Heart left ventricle (tissue), 16 donors: Measurements from ENCODE around the gene ADPRS. TPM values are rescaled to one million over a fixed set of nuclear protein-coding genes. Genes with fewer than 3 reads are reported as not detected.

Experiments used
- ATAC-seq, 4 donors: fragments of 200-7000 bp; cut with Tn5 transposase; one replicate each; pipeline ENCODE4 v1.9.1; 2020 to 2022; ENCODE audit warnings: moderate library complexity in 4 of 4, mild to moderate bottlenecking in 3 of 4, moderate number of reproducible peaks in 1 of 4
- DNase-seq, 5 donors: peaks; one replicate each; pipeline ENCODE4 v3.0.0-alpha.2; 2020
- H3K27ac ChIP-seq, 12 donors: fragments of 200-600 bp; sonication (generic) in 4 of 12; one replicate each; pipeline versions ENCODE4 v1.5.0 to v1.8.0; 2016 to 2022; ENCODE audit warnings: mild to moderate bottlenecking in 2 of 12
- H3K27me3 ChIP-seq, 9 donors: fragments of 200-600 bp; sonication (generic) in 2 of 9; one replicate each; pipeline versions ENCODE4 v1.5.1 to v1.8.0; 2016 to 2022; ENCODE audit warnings: mild to moderate bottlenecking in 3 of 9
- H3K36me3 ChIP-seq, 9 donors: fragments of 200-600 bp; sonication (generic) in 2 of 9; one replicate each; pipeline versions ENCODE4 v1.5.0 to v1.8.0; 2018 to 2022; ENCODE audit warnings: mild to moderate bottlenecking in 2 of 9
- H3K4me1 ChIP-seq, 12 donors: fragments of 200-600 bp; sonication (generic) in 4 of 12; one replicate each; pipeline versions ENCODE4 v1.5.0 to v1.8.0; 2016 to 2022; ENCODE audit warnings: mild to moderate bottlenecking in 3 of 12
- H3K4me3 ChIP-seq, 12 donors: fragments of 200-600 bp; sonication (generic) in 4 of 12; one replicate each; pipeline versions ENCODE4 v1.5.0 to v1.8.0; 2017 to 2022; ENCODE audit warnings: mild to moderate bottlenecking in 9 of 12, moderate library complexity in 4 of 12
- H3K9me3 ChIP-seq, 12 donors: fragments of 200-600 bp; sonication (generic) in 4 of 12; one replicate each; pipeline versions ENCODE4 v1.5.0 to v1.8.0; 2016 to 2022; ENCODE audit warnings: mild to moderate bottlenecking in 1 of 12
- POLR2A ChIP-seq, 2 donors: fragments of 450-650 bp; IDR thresholded peaks; one replicate each; pipeline ENCODE4 v1.6.1; 2017; ENCODE audit warnings: antibody characterized with exemption in 2 of 2, mild to moderate bottlenecking in 2 of 2, moderate library complexity in 2 of 2
- WGBS, 4 donors: extraction: QIAGEN DNeasy Blood & Tissue Kit in 2 of 4; methylation state at CpG; one replicate each; pipeline versions ENCODE4 v1.1.5 to v1.1.7; 2013 to 2018; 5-methylcytosine and 5-hydroxymethylcytosine counted together
- intact Hi-C, 10 donors: fragments of 100-400 bp; cut with DNase I; formaldehyde crosslinking; loops; one replicate each; pipeline versions ENCODE4 v1.11.1 to v1.14.2; 2022
- polyA plus RNA-seq, 2 donors: library from polyadenylated mRNA; stranded (reverse); fragments of 200-250 nt; gene quantifications; one replicate each; pipeline ENCODE4 v1.2.3, GENCODE V29; 2013
- total RNA-seq, 9 donors: library from RNA; depleted of rRNA in 2 of 9; stranded (reverse); fragments of >200 nt in 2 of 9; fragmentation: NEBNext Ultra II Directional in 3 of 9; extraction: Animal tissue kit (Norgen Biotek cat#: 25700) in 3 of 9; gene quantifications; one replicate each; pipeline versions ENCODE4 v1.1.0 to v1.2.4, GENCODE V29; 2016 to 2023
- TF ChIP-seq, protein P1 (sequence below), 12 donors: fragments of 200-600 bp; sonication (generic) in 4 of 12; IDR thresholded peaks; one replicate each; pipeline versions ENCODE4 v1.5.0 to v1.8.0; 2018 to 2022; ENCODE audit warnings: antibody characterized with exemption in 12 of 12, mild to moderate bottlenecking in 5 of 12
- donor health status: ischemic (EF 13 %, LVEDD 7.1; RV severe dilation, severe dysfunction).
- donor health status: healthy with polysubstance abuse.
- donor health status: DM: no; HTN: yes; CAD: no.
- donor health status: DM: no; HTN: no; CAD: no.
- donor health status: ischemic (EF 25% LVEDD 6.9; RV normal size, moderate dysfunction).
- donor health status: ischemic (EF 25% LVEDD 5.7; RV mildly dilated, moderate dysfunction).
- donor health status: healthy.
- donor health status: DM: yes; HTN: yes; CAD: no.
- donor health status: ischemic (EF 35%, LVEDD 5.7; RV mildly dilated, moderate dysfunction).
- donor health status: nonischemic (EF 11% LVEDD 7.7; RV severe dilation, severe dysfunction).
- donor health status: DM: yes; HTN: yes; CAD: no.
- donor health status: PGD.
- donor health status: ischemic (EF 29% LVEDD 5.4; RV normal size, mild dysfunction).
- donor health status: nonischemic (EF 23%, LVEDD 6.1; RV moderate dilation, normal function).

The ADPRS gene
- total and polyA plus RNA-seq, 11 donors, result 11.3 to 49.0 (median 18.2) TPM

DNA sequence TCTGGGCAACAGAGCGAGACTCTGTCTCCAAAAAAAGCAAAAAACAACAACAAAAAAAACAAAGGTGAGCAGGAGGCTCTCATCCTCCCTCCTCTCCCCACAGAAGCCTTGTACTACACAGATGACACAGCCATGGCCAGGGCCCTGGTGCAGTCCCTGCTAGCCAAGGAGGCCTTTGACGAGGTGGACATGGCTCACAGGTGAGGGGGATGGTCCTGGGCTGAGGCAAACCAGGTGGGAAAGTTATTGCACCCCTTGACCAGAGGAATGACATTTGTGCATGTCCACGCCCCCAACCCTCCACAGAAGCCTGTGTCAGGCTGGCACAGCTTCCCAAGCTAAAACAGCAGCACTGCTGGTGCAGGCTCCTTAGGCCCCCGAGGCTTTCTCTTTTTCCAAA is 2.4 kb downstream of the ADPRS start:
- WGBS, 4 donors, result 87 to 94% (median 92%) methylated on average over 4 of the region's 4 CpGs
- Histone ChIP-seq H3K4me3 (no peak overlapping the region), H3K27ac (no peak overlapping the region), H3K27me3 (peaks cover 0 to under 1% (median 0%) of the 10 kb centered on the region in 9 donors), H3K36me3 (peaks cover 4 to 55% (median 48%) of the 10 kb centered on the region in 9 donors), H3K9me3 (no peaks in the 10 kb centered on the region), H3K4me1 (peaks cover 0 to 59% (median 31%) of the 10 kb centered on the region in 12 donors)
- ATAC-seq (no peak), DNase-seq (no peak)
- TF ChIP-seq, protein P1, sequence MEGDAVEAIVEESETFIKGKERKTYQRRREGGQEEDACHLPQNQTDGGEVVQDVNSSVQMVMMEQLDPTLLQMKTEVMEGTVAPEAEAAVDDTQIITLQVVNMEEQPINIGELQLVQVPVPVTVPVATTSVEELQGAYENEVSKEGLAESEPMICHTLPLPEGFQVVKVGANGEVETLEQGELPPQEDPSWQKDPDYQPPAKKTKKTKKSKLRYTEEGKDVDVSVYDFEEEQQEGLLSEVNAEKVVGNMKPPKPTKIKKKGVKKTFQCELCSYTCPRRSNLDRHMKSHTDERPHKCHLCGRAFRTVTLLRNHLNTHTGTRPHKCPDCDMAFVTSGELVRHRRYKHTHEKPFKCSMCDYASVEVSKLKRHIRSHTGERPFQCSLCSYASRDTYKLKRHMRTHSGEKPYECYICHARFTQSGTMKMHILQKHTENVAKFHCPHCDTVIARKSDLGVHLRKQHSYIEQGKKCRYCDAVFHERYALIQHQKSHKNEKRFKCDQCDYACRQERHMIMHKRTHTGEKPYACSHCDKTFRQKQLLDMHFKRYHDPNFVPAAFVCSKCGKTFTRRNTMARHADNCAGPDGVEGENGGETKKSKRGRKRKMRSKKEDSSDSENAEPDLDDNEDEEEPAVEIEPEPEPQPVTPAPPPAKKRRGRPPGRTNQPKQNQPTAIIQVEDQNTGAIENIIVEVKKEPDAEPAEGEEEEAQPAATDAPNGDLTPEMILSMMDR (IDR thresholded peaks at IDR 0.05), result no peak
- TF ChIP-seq POLR2A (IDR thresholded peaks at IDR 0.05), result no peak
- intact Hi-C loops, result no loop called here

DNA sequence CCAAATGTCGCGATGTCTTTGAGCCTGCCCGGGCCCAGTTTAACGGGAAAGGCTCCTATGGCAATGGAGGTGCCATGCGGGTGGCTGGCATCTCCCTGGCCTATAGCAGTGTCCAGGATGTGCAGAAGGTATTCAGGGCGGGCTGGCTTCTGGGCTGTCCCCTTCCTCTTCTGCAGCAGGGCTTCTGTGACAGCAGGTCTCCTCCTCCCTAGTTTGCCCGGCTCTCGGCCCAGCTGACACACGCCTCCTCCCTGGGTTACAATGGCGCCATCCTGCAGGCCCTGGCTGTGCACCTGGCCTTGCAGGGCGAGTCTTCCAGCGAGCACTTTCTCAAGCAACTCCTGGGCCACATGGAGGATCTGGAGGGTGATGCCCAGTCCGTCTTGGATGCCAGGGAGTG is 3.0 kb downstream of the ADPRS start:
- intact Hi-C loops, result no loop called here
- no peaks in the 10 kb centered on the region for H3K9me3 ChIP-seq
- H3K36me3 ChIP-seq, result peaks cover 4 to 57% (median 48%) of the 10 kb centered on the region in 9 donors
- WGBS, 4 donors, result 86 to 95% (median 92%) methylated on average over 5 to 13 of the region's 13 CpGs
- no peak overlapping the region for H3K27ac ChIP-seq
- DNase-seq (no peak), ATAC-seq (no peak)
- peaks cover 0 to 61% (median 31%) of the 10 kb centered on the region in 12 donors for H3K4me1 ChIP-seq
- H3K4me3 ChIP-seq, result no peak overlapping the region
- H3K27me3 ChIP-seq, result no peaks in the 10 kb centered on the region
- TF ChIP-seq POLR2A (IDR thresholded peaks at IDR 0.05), result no peak
- TF ChIP-seq, protein P1 (IDR thresholded peaks at IDR 0.05), result no peak

DNA sequence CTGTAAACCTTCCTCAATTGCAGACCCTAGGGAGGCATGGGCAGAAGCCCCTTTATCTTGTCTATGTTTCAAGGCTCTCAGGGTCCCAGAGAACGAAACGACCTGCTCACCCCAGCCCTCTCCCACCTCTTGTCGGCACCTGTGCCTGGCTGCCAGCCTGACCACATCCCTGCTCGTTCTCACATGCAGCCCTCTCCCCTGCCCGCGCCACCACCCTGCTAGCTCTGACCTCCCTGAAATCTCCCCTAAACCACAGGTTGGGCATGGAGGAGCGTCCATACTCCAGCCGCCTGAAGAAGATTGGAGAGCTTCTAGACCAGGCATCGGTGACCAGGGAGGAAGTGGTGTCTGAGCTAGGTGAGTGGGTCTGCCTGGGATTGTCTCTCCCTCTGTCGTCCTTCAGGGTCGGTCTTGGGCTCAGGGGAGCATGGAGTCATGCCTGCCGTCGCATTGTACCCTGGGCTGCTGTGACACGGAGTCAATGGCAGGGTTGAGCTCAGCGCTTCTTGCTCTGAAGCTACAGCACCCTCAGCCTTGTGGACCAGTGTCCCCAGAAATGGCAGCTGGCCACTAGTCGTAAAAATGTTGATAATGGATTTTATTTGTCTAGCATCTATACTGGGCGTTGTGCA is 3.6 kb downstream of the ADPRS start:
- Histone ChIP-seq H3K36me3 (peaks cover 4 to 57% (median 48%) of the 10 kb centered on the region in 9 donors), H3K9me3 (no peaks in the 10 kb centered on the region), H3K4me1 (peaks cover 0 to 61% (median 31%) of the 10 kb centered on the region in 12 donors), H3K27ac (no peak overlapping the region), H3K27me3 (no peaks in the 10 kb centered on the region), H3K4me3 (no peak overlapping the region)
- DNase-seq (no peak), ATAC-seq (no peak)
- TF ChIP-seq POLR2A (IDR thresholded peaks at IDR 0.05), result no peak
- TF ChIP-seq, protein P1 (IDR thresholded peaks at IDR 0.05), result no peak
- WGBS, 4 donors, result 90 to 93% (median 92%) methylated on average over 13 to 17 of the region's 17 CpGs
- intact Hi-C loops, result no loop called here

DNA sequence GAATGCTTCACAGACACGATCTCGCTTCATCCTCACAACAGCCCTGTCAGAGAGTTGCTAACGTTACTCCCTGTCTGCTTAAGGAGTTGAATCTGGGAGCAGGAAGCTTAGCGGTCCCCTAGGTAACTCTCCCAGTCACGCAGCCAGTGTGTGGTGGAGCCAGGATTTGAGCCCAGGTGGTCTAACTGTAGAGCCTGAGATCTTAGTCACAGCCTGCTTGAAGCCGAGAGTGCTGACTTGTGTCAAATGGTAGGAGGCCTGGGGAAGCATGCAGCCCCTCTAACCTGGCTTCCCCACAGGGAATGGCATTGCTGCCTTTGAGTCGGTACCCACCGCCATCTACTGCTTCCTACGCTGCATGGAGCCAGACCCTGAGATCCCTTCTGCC is 4.1 kb downstream of the ADPRS start:
- no peak for ATAC-seq
- no peaks in the 10 kb centered on the region for H3K27me3 ChIP-seq
- WGBS, 4 donors, result 91 to 96% (median 93%) methylated on average over 9 of the region's 9 CpGs
- no peak for DNase-seq
- intact Hi-C loops, result no loop called here
- H3K4me1 ChIP-seq, result peaks cover 0 to 61% (median 31%) of the 10 kb centered on the region in 12 donors
- H3K9me3 ChIP-seq, result no peaks in the 10 kb centered on the region
- peaks cover 4 to 57% (median 48%) of the 10 kb centered on the region in 9 donors for H3K36me3 ChIP-seq
- no peak for TF ChIP-seq POLR2A (IDR thresholded peaks at IDR 0.05)
- TF ChIP-seq, protein P1 (IDR thresholded peaks at IDR 0.05), result no peak
- H3K27ac ChIP-seq, result no peak overlapping the region
- no peak overlapping the region for H3K4me3 ChIP-seq
